ENCODE measurements around the gene CCR4. TPM values are rescaled to one million over a fixed set of nuclear protein-coding genes. Genes with fewer than 3 reads are reported as not detected.

CCR4 gene
- polyA plus RNA-seq, 2 donors: 0.06 to 0.13 TPM

DNA sequence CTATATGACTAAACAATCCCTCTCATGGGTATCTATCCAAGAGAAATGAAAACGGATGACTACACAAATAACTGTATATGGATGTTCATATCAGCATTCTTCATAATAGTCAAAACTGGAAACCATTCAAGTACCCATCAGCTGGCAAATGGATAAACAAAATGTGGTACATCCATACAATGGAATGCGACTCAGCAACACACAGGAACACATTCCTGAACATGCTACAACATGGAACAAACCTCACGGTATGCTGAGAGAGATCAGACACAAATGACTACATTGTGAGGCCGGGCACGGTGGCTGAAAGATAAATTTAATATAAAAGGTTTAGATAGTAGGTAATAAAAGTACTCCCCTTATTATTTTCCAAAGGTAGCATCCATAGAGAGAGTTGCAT is 42.6 kb downstream of the CCR4 start:
- H3K9me3 ChIP-seq (ENCODE audit: control insufficient read depth in 2 of 2, insufficient read depth in 1 of 2, low read depth in 1 of 2, low read length in 1 of 2): no peaks in the 10 kb centered on the region
- H3K27ac ChIP-seq (ENCODE audit: low read depth in 2 of 2, low read length in 1 of 2): no peak overlapping the region
- H3K4me1 ChIP-seq (ENCODE audit: control insufficient read depth in 2 of 2, insufficient read depth in 2 of 2, low read length in 1 of 2): no peaks in the 10 kb centered on the region
- WGBS, 2 donors: 51 to 72% methylated on average over 5 of the region's 5 CpGs
- peaks cover 0 to 3% of the 10 kb centered on the region in 2 donors for H3K36me3 ChIP-seq (ENCODE audit: control insufficient read depth in 2 of 2, insufficient read depth in 2 of 2, low read length in 1 of 2)
- no peaks in the 10 kb centered on the region for H3K27me3 ChIP-seq (ENCODE audit: control insufficient read depth in 1 of 2, insufficient read depth in 2 of 2, low read length in 2 of 2)
- H3K4me3 ChIP-seq (ENCODE audit: low read depth in 1 of 2, low read length in 2 of 2): no peak overlapping the region

DNA sequence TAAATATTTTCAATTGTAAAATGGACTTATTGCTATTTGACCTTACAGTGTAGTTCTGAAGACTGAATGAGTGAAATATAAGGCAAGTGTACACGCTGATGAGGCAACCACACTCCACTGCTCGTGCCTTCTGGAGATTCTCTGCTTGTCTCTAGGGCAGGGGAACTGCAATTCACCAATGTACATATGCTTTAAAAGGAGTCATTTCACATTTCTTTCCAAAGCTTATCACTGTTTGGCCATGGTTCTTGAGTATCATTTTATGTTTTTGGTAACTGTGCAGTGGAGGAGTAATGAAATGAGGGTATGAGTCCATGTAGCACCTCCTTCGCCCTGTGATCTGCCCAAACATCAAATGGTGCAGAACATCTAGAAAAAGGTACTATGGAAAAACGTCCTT is 43.7 kb downstream of the CCR4 start:
- no peaks in the 10 kb centered on the region for H3K27me3 ChIP-seq (ENCODE audit: control insufficient read depth in 1 of 2, insufficient read depth in 2 of 2, low read length in 2 of 2)
- no peaks in the 10 kb centered on the region for H3K9me3 ChIP-seq (ENCODE audit: control insufficient read depth in 2 of 2, insufficient read depth in 1 of 2, low read depth in 1 of 2, low read length in 1 of 2)
- no peaks in the 10 kb centered on the region for H3K4me1 ChIP-seq (ENCODE audit: control insufficient read depth in 2 of 2, insufficient read depth in 2 of 2, low read length in 1 of 2)
- H3K27ac ChIP-seq (ENCODE audit: low read depth in 2 of 2, low read length in 1 of 2): no peak overlapping the region
- no peak overlapping the region for H3K4me3 ChIP-seq (ENCODE audit: low read depth in 1 of 2, low read length in 2 of 2)
- WGBS, 2 donors: 82 to 83% methylated on average over 4 of the region's 4 CpGs
- peaks cover 0 to 3% of the 10 kb centered on the region in 2 donors for H3K36me3 ChIP-seq (ENCODE audit: control insufficient read depth in 2 of 2, insufficient read depth in 2 of 2, low read length in 1 of 2)

DNA sequence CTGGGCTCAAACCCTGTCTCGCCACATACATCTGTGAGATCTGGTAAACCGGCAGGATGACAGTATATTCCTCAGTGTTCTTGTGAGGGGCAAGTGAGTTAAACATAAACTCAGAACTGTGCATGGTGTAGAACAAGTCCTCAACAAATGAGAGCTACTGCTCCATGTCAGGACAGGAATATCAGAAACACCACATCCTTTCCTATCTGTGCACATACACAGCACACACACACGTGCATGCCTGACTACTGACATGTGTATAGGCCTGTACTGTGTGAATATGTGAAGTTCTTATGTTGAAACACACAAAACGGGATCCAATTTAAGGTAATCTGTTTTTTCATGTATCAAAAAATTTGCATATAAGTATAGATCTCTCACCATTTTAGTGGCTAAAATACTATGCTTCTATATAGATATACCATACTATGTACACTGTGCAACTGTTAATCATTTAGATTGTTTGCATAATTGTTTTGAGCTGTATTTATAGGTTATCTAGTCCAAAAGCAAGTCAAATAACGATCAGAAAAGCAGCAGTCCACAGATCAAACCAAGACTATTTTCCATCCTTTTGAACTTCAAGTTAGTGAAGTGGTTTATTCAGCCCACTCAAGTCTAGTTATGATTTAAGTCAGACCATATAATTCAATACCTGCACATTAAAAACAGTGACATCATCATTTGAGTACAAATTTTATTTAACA is 44.8 kb downstream of the CCR4 start:
- H3K36me3 ChIP-seq (ENCODE audit: control insufficient read depth in 2 of 2, insufficient read depth in 2 of 2, low read length in 1 of 2): peaks cover 0 to 3% of the 10 kb centered on the region in 2 donors
- H3K27me3 ChIP-seq (ENCODE audit: control insufficient read depth in 1 of 2, insufficient read depth in 2 of 2, low read length in 2 of 2): no peaks in the 10 kb centered on the region
- no peaks in the 10 kb centered on the region for H3K4me1 ChIP-seq (ENCODE audit: control insufficient read depth in 2 of 2, insufficient read depth in 2 of 2, low read length in 1 of 2)
- no peak overlapping the region for H3K27ac ChIP-seq (ENCODE audit: low read depth in 2 of 2, low read length in 1 of 2)
- WGBS, 2 donors: 75 to 81% methylated on average over 5 of the region's 5 CpGs
- no peaks in the 10 kb centered on the region for H3K9me3 ChIP-seq (ENCODE audit: control insufficient read depth in 2 of 2, insufficient read depth in 1 of 2, low read depth in 1 of 2, low read length in 1 of 2)
- no peak overlapping the region for H3K4me3 ChIP-seq (ENCODE audit: low read depth in 1 of 2, low read length in 2 of 2)

DNA sequence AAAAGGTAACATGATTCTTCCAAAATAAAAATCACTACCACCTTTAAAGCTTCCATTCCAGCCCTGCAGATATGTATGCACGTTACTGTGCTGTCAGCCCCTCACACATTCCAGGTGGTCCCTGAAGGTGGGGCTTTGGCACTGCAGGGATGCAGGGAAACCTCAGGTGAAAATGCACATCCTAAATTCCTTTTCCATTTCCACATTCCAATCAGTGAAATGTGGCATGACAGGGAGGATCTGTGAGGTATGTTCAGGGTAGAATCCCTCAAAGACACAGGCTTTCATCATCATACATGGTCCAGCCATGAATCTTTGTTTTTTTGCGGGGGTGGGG is 45.3 kb downstream of the CCR4 start:
- WGBS, 2 donors: 83 to 85% methylated on average over 2 of the region's 2 CpGs
- Histone ChIP-seq H3K4me1 (ENCODE audit: control insufficient read depth in 2 of 2, insufficient read depth in 2 of 2, low read length in 1 of 2) (no peaks in the 10 kb centered on the region), H3K4me3 (ENCODE audit: low read depth in 1 of 2, low read length in 2 of 2) (no peak overlapping the region), H3K27me3 (ENCODE audit: control insufficient read depth in 1 of 2, insufficient read depth in 2 of 2, low read length in 2 of 2) (no peaks in the 10 kb centered on the region), H3K9me3 (ENCODE audit: control insufficient read depth in 2 of 2, insufficient read depth in 1 of 2, low read depth in 1 of 2, low read length in 1 of 2) (no peaks in the 10 kb centered on the region), H3K27ac (ENCODE audit: low read depth in 2 of 2, low read length in 1 of 2) (no peak overlapping the region), H3K36me3 (ENCODE audit: control insufficient read depth in 2 of 2, insufficient read depth in 2 of 2, low read length in 1 of 2) (peaks cover 0 to 3% of the 10 kb centered on the region in 2 donors)

DNA sequence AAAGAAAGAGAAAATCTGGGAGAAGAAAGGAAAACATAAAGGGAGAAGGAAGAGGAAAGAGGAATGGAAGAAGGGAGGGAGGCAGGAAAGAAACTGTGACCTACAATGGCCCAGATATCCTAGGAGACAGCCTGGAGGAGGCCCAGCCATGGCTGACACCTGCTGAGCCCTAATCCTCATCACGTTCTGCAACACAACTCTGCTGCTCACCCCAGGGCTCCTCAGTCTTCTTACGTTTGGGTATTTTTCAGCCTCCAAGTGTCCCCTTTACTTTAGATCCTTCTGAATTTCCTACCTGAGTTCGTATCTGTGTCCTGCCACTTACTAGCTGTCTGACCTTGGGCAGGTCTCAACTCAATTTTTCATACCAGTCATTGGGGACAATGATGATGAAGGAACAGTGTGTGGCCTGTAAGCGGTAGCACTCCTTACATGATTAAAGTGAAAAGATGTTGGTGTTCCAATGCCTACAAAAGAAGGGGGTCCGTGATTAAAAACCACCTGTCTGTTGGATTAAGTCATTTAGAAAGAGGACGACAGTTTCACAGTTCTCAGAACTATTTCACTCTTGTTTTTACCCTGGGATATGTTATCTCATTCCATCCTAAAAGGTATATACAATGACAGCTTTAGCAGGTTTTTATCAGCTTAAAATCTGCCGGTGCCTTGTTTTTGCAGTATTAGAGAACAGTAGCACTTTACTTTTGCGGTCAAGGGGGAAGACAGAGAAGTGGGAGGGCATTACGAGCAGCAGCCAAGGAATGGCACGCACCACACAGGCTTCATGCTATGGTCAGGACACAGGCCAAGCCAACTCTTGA is 47.4 kb downstream of the CCR4 start:
- Histone ChIP-seq H3K9me3 (ENCODE audit: control insufficient read depth in 2 of 2, insufficient read depth in 1 of 2, low read depth in 1 of 2, low read length in 1 of 2) (no peaks in the 10 kb centered on the region), H3K4me3 (ENCODE audit: low read depth in 1 of 2, low read length in 2 of 2) (no peak overlapping the region), H3K27me3 (ENCODE audit: control insufficient read depth in 1 of 2, insufficient read depth in 2 of 2, low read length in 2 of 2) (no peaks in the 10 kb centered on the region), H3K4me1 (ENCODE audit: control insufficient read depth in 2 of 2, insufficient read depth in 2 of 2, low read length in 1 of 2) (no peaks in the 10 kb centered on the region), H3K36me3 (ENCODE audit: control insufficient read depth in 2 of 2, insufficient read depth in 2 of 2, low read length in 1 of 2) (peaks cover 0 to 3% of the 10 kb centered on the region in 2 donors), H3K27ac (ENCODE audit: low read depth in 2 of 2, low read length in 1 of 2) (no peak overlapping the region)
- WGBS, 2 donors: 84 to 85% methylated on average over 10 of the region's 10 CpGs

DNA sequence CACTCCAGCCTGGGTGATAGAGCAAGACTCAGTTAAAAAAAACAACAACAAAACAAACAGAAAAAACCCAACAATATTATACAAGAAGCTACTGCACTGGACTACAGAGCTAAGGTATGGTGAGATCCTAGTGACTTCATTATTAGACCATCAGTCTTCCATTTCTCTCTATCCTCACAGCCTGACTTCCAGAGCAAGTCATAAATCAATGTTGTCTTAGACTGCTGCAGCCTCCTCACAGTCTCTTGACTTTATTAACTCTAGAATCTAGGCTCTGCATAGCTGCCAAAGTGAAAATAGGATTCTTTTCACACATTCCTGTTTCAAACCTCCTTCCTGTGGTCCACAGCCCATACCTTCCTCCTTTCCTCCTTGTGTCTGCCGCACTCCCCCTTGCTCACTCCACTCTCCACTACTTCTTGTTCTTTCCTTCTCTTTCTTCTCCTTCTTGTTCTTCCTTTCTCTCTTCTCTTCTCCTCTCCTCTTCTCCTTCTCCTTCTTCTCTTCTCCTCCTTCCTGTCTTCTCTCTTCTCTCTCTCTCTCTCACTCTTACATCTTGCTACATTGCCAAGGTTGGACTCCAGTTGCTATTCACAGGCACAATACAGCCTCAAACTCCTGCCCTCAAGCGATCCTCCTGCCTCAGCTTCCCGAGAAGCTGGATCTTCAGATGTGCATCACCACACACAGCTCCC is 49.4 kb downstream of the CCR4 start:
- H3K4me1 ChIP-seq (ENCODE audit: control insufficient read depth in 2 of 2, insufficient read depth in 2 of 2, low read length in 1 of 2): no peaks in the 10 kb centered on the region
- H3K27ac ChIP-seq (ENCODE audit: low read depth in 2 of 2, low read length in 1 of 2): no peak overlapping the region
- WGBS, 2 donors: 95 to 99% methylated on average over 3 of the region's 3 CpGs
- peaks cover 3 to 8% of the 10 kb centered on the region in 2 donors for H3K36me3 ChIP-seq (ENCODE audit: control insufficient read depth in 2 of 2, insufficient read depth in 2 of 2, low read length in 1 of 2)
- H3K9me3 ChIP-seq (ENCODE audit: control insufficient read depth in 2 of 2, insufficient read depth in 1 of 2, low read depth in 1 of 2, low read length in 1 of 2): no peaks in the 10 kb centered on the region
- no peak overlapping the region for H3K4me3 ChIP-seq (ENCODE audit: low read depth in 1 of 2, low read length in 2 of 2)
- no peaks in the 10 kb centered on the region for H3K27me3 ChIP-seq (ENCODE audit: control insufficient read depth in 1 of 2, insufficient read depth in 2 of 2, low read length in 2 of 2)

DNA sequence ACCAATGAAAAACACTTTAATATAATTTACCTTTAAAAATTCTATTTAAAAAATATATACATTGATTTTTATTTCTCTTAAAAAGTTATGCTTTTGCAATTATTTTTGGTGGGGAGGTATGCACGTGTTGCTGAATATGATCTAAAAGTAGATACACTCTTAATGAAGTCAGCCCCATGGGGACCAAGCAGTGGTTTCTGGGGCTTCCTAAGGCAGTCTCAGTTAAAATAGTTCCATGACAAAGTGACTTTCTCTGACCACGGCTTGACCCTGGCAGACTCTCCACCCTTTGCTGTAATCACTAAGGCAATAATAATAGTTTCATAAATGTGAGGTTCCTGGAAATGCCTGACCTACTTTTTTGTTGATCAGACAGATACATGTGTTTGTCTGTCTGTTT is 50.4 kb downstream of the CCR4 start:
- WGBS, 2 donors: 55 to 57% methylated on average over 2 of the region's 2 CpGs
- no peak overlapping the region for H3K27ac ChIP-seq (ENCODE audit: low read depth in 2 of 2, low read length in 1 of 2)

DNA sequence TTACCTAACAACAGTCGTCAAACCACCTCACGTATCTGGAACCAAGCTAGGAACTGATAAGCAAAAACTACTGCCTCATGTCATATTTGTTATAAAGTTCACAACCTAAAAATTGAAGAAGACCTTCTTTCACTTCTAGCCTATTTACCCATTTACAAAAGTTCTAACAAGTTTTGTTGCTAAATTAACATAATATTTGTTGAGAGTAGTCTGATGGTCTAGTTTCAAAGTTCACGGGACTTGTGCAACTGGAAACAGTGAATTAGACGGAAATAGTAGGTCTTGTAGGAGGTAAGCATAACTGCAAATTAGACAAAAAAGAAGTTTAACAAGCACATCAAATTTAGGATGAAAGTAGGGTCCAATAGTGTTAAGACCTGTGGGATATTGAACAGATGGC is 51.9 kb downstream of the CCR4 start:
- WGBS, 2 donors: 87 to 96% methylated on average over 4 of the region's 4 CpGs

More for the DNA sequence above, 50.4 kb downstream of the CCR4 start:
- Histone ChIP-seq H3K36me3 (ENCODE audit: control insufficient read depth in 2 of 2, insufficient read depth in 2 of 2, low read length in 1 of 2) (peaks cover 2 to 8% of the 10 kb centered on the region in 2 donors), H3K4me1 (ENCODE audit: control insufficient read depth in 2 of 2, insufficient read depth in 2 of 2, low read length in 1 of 2) (no peaks in the 10 kb centered on the region), H3K4me3 (ENCODE audit: low read depth in 1 of 2, low read length in 2 of 2) (no peak overlapping the region), H3K27me3 (ENCODE audit: control insufficient read depth in 1 of 2, insufficient read depth in 2 of 2, low read length in 2 of 2) (no peaks in the 10 kb centered on the region), H3K9me3 (ENCODE audit: control insufficient read depth in 2 of 2, insufficient read depth in 1 of 2, low read depth in 1 of 2, low read length in 1 of 2) (no peaks in the 10 kb centered on the region)

DNA sequence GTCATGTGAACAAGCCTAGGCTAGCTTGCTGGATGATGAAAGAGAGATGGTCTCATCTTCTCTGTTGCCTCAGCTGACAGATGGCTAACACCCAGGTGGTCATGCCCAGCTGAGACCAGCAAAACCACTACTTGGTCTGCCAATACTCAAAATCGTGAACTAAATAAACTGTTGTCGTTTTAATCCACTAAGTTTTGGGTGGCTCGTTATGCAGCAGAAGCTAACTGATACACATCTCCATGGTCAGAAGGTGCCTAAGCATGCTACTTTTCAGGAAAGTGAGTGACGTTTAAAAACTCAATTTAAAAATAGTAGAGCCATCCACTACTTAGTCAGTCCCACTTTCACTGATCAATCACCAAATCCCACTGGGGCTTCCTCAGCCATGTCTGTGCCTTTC is 52.8 kb downstream of the CCR4 start:
- no peak overlapping the region for H3K4me3 ChIP-seq (ENCODE audit: low read depth in 1 of 2, low read length in 2 of 2)
- 95 to 96% methylated on average over 4 of the region's 4 CpGs for WGBS, 2 donors
- peaks cover 4 to 10% of the 10 kb centered on the region in 2 donors for H3K36me3 ChIP-seq (ENCODE audit: control insufficient read depth in 2 of 2, insufficient read depth in 2 of 2, low read length in 1 of 2)
- H3K27me3 ChIP-seq (ENCODE audit: control insufficient read depth in 1 of 2, insufficient read depth in 2 of 2, low read length in 2 of 2): no peaks in the 10 kb centered on the region
- no peak overlapping the region for H3K27ac ChIP-seq (ENCODE audit: low read depth in 2 of 2, low read length in 1 of 2)
- no peaks in the 10 kb centered on the region for H3K4me1 ChIP-seq (ENCODE audit: control insufficient read depth in 2 of 2, insufficient read depth in 2 of 2, low read length in 1 of 2)
- no peaks in the 10 kb centered on the region for H3K9me3 ChIP-seq (ENCODE audit: control insufficient read depth in 2 of 2, insufficient read depth in 1 of 2, low read depth in 1 of 2, low read length in 1 of 2)

More for the DNA sequence above, 51.9 kb downstream of the CCR4 start:
- Histone ChIP-seq H3K4me1 (ENCODE audit: control insufficient read depth in 2 of 2, insufficient read depth in 2 of 2, low read length in 1 of 2) (no peaks in the 10 kb centered on the region), H3K27ac (ENCODE audit: low read depth in 2 of 2, low read length in 1 of 2) (no peak overlapping the region), H3K4me3 (ENCODE audit: low read depth in 1 of 2, low read length in 2 of 2) (no peak overlapping the region), H3K27me3 (ENCODE audit: control insufficient read depth in 1 of 2, insufficient read depth in 2 of 2, low read length in 2 of 2) (no peaks in the 10 kb centered on the region), H3K9me3 (ENCODE audit: control insufficient read depth in 2 of 2, insufficient read depth in 1 of 2, low read depth in 1 of 2, low read length in 1 of 2) (no peaks in the 10 kb centered on the region), H3K36me3 (ENCODE audit: control insufficient read depth in 2 of 2, insufficient read depth in 2 of 2, low read length in 1 of 2) (peaks cover 2 to 8% of the 10 kb centered on the region in 2 donors)

Data from esophagus (tissue), 2 donors.